Measurements from ENCODE around the gene ARID5B. TPM values are rescaled to one million over a fixed set of nuclear protein-coding genes. Genes with fewer than 3 reads are reported as not detected.

Gene ARID5B
- total RNA-seq, 1 experiment from 2014 or later: 0.04 TPM

DNA sequence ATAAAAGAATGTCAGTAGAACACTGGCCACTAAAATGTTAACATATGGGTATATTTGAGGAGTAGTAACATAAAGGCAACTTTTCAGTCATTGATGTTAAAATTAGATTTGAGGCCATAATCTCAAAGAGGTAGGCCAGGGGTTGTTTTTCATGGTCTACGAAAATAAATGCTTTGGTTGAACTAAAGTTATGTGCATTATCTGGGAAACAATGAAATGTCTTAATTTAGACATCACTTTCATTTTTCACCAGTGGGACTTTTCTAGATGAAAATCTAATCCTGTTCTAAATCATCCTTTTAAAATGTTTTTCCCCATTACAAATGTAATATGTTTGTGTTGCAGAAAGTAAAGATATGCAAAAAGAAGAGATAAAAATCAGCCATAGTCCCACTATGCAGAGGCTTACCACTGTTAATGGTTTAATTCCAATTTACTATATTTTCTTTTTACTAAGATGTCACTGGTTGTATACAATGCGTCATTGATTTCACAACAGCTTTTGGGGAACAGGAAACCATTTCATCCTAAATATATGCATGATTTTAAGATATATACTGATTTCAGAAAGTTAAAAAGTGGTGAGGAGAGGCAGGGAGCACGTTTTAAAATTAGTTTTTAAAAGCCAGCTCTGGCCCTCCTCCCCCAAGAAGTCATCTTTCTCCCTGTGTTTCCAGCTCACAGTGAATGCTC lies 64.3 kb downstream of the ARID5B start:
- Histone ChIP-seq H3K56ac (ENCODE audit: insufficient read length, low read depth, low read length) (no peak overlapping the region), H3K9ac (ENCODE audit: extremely low read depth, insufficient read length, low read length) (no peak overlapping the region), H2BK15ac (ENCODE audit: low read depth, low read length) (no peak overlapping the region), H3K27ac (ENCODE audit: insufficient read length, low read depth, low read length) (no peak overlapping the region), H2BK120ac (ENCODE audit: low read depth, low read length, poor library complexity, severe bottlenecking) (no peak overlapping the region), H3K4ac (ENCODE audit: low read depth, low read length) (no peak overlapping the region), H2BK5ac (ENCODE audit: insufficient read length, low read length) (no peak overlapping the region), H3K23ac (ENCODE audit: insufficient read length, low read depth, low read length) (no peak overlapping the region), H2BK12ac (ENCODE audit: insufficient read length, low read depth, low read length) (no peak overlapping the region), H3K23me2 (ENCODE audit: insufficient read length, low read depth, low read length, poor library complexity, severe bottlenecking) (no peaks in the 10 kb centered on the region), H4K20me1 (ENCODE audit: control insufficient read depth, insufficient read depth, insufficient read length) (no peaks in the 10 kb centered on the region), H3T11ph (ENCODE audit: low read length) (no peak overlapping the region), H3K4me2 (ENCODE audit: insufficient read depth, insufficient read length, low read length) (no peak overlapping the region), H2BK20ac (ENCODE audit: low read depth, low read length, poor library complexity, severe bottlenecking) (no peak overlapping the region), H3K18ac (ENCODE audit: insufficient read length, low read depth, low read length) (no peak overlapping the region), H4K5ac (ENCODE audit: insufficient read length, low read depth, low read length) (no peak overlapping the region), H2AFZ (ENCODE audit: low read length) (no peak overlapping the region), H3K9me3 (ENCODE audit: control insufficient read depth, low read depth, low read length) (no peaks in the 10 kb centered on the region), H3K79me1 (ENCODE audit: insufficient read depth, low read depth, low read length, poor library complexity, severe bottlenecking) (no peaks in the 10 kb centered on the region), H4K91ac (ENCODE audit: insufficient read length, low read depth, low read length) (no peak overlapping the region), H3K14ac (ENCODE audit: insufficient read depth, low read length) (no peak overlapping the region), H3K27me3 (ENCODE audit: insufficient read depth, low read length) (no peaks in the 10 kb centered on the region), H4K8ac (replicated peaks; ENCODE audit: insufficient read length, low read depth, low read length) (no peak overlapping the region), H3K79me2 (ENCODE audit: insufficient read depth, low read length) (no peaks in the 10 kb centered on the region), H3K4me1 (ENCODE audit: insufficient read depth, low read length) (no peaks in the 10 kb centered on the region; the same call in 1 of the 2 replicates), H2AK5ac (ENCODE audit: insufficient read length, low read length) (no peak overlapping the region)
- Mint-ChIP-seq H3K4me3 (no peak overlapping the region), H3K36me3 (ENCODE audit: insufficient read depth in 1 of 3, low read depth in 3 of 3) (no peaks in the 10 kb centered on the region), H3K4me1 (peaks cover 8 to 12% of the 10 kb centered on the region in 2 experiments), H3K27me3 (ENCODE audit: low read depth) (no peaks in the 10 kb centered on the region), H3K9me3 (no peaks in the 10 kb centered on the region), H3K27ac (no peak overlapping the region)
- DNase-seq: no peak
- WGBS (ENCODE audit: extremely low coverage, insufficient read length, low lambda C conversion rate): no CpG with 5 or more reads among the region's 3 CpGs
- TF ChIP-seq, protein P1, sequence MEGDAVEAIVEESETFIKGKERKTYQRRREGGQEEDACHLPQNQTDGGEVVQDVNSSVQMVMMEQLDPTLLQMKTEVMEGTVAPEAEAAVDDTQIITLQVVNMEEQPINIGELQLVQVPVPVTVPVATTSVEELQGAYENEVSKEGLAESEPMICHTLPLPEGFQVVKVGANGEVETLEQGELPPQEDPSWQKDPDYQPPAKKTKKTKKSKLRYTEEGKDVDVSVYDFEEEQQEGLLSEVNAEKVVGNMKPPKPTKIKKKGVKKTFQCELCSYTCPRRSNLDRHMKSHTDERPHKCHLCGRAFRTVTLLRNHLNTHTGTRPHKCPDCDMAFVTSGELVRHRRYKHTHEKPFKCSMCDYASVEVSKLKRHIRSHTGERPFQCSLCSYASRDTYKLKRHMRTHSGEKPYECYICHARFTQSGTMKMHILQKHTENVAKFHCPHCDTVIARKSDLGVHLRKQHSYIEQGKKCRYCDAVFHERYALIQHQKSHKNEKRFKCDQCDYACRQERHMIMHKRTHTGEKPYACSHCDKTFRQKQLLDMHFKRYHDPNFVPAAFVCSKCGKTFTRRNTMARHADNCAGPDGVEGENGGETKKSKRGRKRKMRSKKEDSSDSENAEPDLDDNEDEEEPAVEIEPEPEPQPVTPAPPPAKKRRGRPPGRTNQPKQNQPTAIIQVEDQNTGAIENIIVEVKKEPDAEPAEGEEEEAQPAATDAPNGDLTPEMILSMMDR (conservative IDR thresholded peaks at IDR 0.05): no peak
